CD14-positive monocyte (primary cell): ENCODE data around the gene RAB27A. TPM values are rescaled to one million over a fixed set of nuclear protein-coding genes. Genes with fewer than 3 reads are reported as not detected.

Experiments used
- DNase-seq, 3 donors: peaks; one replicate each; pipeline ENCODE4 v3.0.0-alpha.2; 2011 to 2022
- H2AFZ ChIP-seq: 2 replicates; pipeline ENCODE4 v1.6.0; 2012; ENCODE audit warnings: mild to moderate bottlenecking, low read depth, low read length, inconsistent platforms; ENCODE audit not compliant: insufficient read depth, poor library complexity, severe bottlenecking
- H3K27ac ChIP-seq, 2 donors: 1 replicate in 1 of 2; 2 replicates in 1 of 2; pipeline ENCODE4 v1.5.1; 2012 to 2013; ENCODE audit warnings: low read length in 2 of 2, control low read depth in 1 of 2, inconsistent platforms in 1 of 2, low read depth in 1 of 2, mild to moderate bottlenecking in 1 of 2
- H3K27me3 ChIP-seq, 2 donors: one replicate each; pipeline versions ENCODE4 v1.6.0 to v1.6.1; 2011 to 2013; ENCODE audit warnings: low read length in 2 of 2; ENCODE audit not compliant: control insufficient read depth in 2 of 2, insufficient read depth in 2 of 2
- H3K36me3 ChIP-seq, 2 donors: replicated peaks in 1 of 2; 1 replicate in 1 of 2; 2 replicates in 1 of 2; pipeline versions ENCODE4 v1.5.1 to v1.6.1; 2012 to 2013; ENCODE audit warnings: low read length in 2 of 2, control low read depth in 1 of 2, inconsistent platforms in 1 of 2, mild to moderate bottlenecking in 1 of 2; ENCODE audit not compliant: insufficient read depth in 2 of 2, control insufficient read depth in 1 of 2
- H3K4me1 ChIP-seq, 2 donors: 1 replicate in 1 of 2; 2 replicates in 1 of 2; pipeline versions ENCODE4 v1.5.1 to v1.6.1; 2012 to 2013; ENCODE audit warnings: low read length in 2 of 2, control low read depth in 1 of 2, inconsistent platforms in 1 of 2, mild to moderate bottlenecking in 1 of 2, moderate library complexity in 1 of 2; ENCODE audit not compliant: insufficient read depth in 2 of 2, control insufficient read depth in 1 of 2
- H3K4me2 ChIP-seq: replicated peaks from 2 replicates; pipeline ENCODE3; 2012; ENCODE audit warnings: low read length, moderate library complexity, mild to moderate bottlenecking; ENCODE audit not compliant: poor library complexity, severe bottlenecking; ENCODE audit errors: extremely low read depth
- H3K4me3 ChIP-seq, 3 experiments: fragments of 200-600 bp in 1 of 3; sonication (generic) in 1 of 3; replicated peaks in 1 of 3; 1 replicate in 2 of 3; 2 replicates in 1 of 3; pipeline ENCODE4 v1.5.1; 2011 to 2013; ENCODE audit warnings: low read length in 3 of 3, mild to moderate bottlenecking in 3 of 3, control low read depth in 2 of 3, low read depth in 2 of 3, inconsistent platforms in 1 of 3, moderate library complexity in 1 of 3
- H3K79me2 ChIP-seq: 2 replicates; pipeline ENCODE4 v1.6.0; 2012; ENCODE audit warnings: mild to moderate bottlenecking, control low read depth, inconsistent platforms, low read length, moderate library complexity; ENCODE audit not compliant: insufficient read depth
- H3K9ac ChIP-seq: 2 replicates; pipeline ENCODE4 v1.6.0; 2017; ENCODE audit warnings: low read length, mild to moderate bottlenecking; ENCODE audit not compliant: insufficient read depth, poor library complexity, severe bottlenecking
- H3K9me3 ChIP-seq, 2 donors: replicated peaks in 1 of 2; 1 replicate in 1 of 2; 2 replicates in 1 of 2; pipeline versions ENCODE4 v1.5.1 to v1.6.1; 2012 to 2013; ENCODE audit warnings: low read length in 2 of 2, control low read depth in 1 of 2; ENCODE audit not compliant: control insufficient read depth in 1 of 2, insufficient read depth in 1 of 2
- H4K20me1 ChIP-seq: 2 replicates; pipeline ENCODE4 v1.6.0; 2012; ENCODE audit warnings: mild to moderate bottlenecking, low read length, control low read depth, moderate library complexity; ENCODE audit not compliant: insufficient read depth
- H3K27ac Mint-ChIP-seq, 7 donors: one replicate each; pipeline ENCODE4 v1.8.0; 2020; ENCODE audit warnings: mild to moderate bottlenecking in 7 of 7, mixed read lengths in 7 of 7, moderate library complexity in 6 of 7, inconsistent platforms in 2 of 7
- H3K27me3 Mint-ChIP-seq, 3 donors: one replicate each; pipeline ENCODE4 v1.8.0; 2021 to 2022; ENCODE audit warnings: low read depth in 3 of 3, mild to moderate bottlenecking in 3 of 3, mixed read lengths in 3 of 3, moderate library complexity in 3 of 3, inconsistent platforms in 1 of 3
- H3K36me3 Mint-ChIP-seq, 2 donors: one replicate each; pipeline ENCODE4 v1.8.0; 2020; ENCODE audit warnings: mixed read lengths in 2 of 2, inconsistent platforms in 1 of 2, mild to moderate bottlenecking in 1 of 2
- H3K4me1 Mint-ChIP-seq: one replicate; pipeline ENCODE4 v1.8.0; 2020; ENCODE audit warnings: mild to moderate bottlenecking, mixed read lengths
- H3K4me3 Mint-ChIP-seq, 2 donors: one replicate each; pipeline ENCODE4 v1.8.0; 2020; ENCODE audit warnings: mild to moderate bottlenecking in 2 of 2, mixed read lengths in 2 of 2, moderate library complexity in 1 of 2
- H3K9me3 Mint-ChIP-seq, 7 donors: one replicate each; pipeline ENCODE4 v1.8.0; 2020 to 2022; ENCODE audit warnings: mixed read lengths in 7 of 7, mild to moderate bottlenecking in 6 of 7, moderate library complexity in 6 of 7, inconsistent platforms in 2 of 7
- WGBS: methylation state at CpG from one replicate; pipeline ENCODE4 v1.1.5; 2013; ENCODE audit warnings: missing lambda C conversion rate; ENCODE audit not compliant: insufficient coverage; 5-methylcytosine and 5-hydroxymethylcytosine counted together
- intact Hi-C, 2 donors: fragments of 100-400 bp; cut with micrococcal nuclease; formaldehyde crosslinking; loops; one replicate each; pipeline versions ENCODE4 v1.15.0 to v1.15.1; 2023
- polyA plus RNA-seq, 3 donors: library from polyadenylated mRNA; depleted of rRNA in 1 of 3; unstranded in 2 of 3; stranded (reverse) in 1 of 3; fragments of 300-500 nt in 2 of 3; fragments of >200 nt in 1 of 3; fragmentation: Illumina TruSeq in 2 of 3; gene quantifications; 1 replicate in 2 of 3; 2 replicates in 1 of 3; pipeline ENCODE4 v1.2.3, GENCODE V29; 2012 to 2021
- TF ChIP-seq, protein P1 (sequence below): fragments of 200-600 bp; IDR thresholded peaks from one replicate; pipeline ENCODE4 v1.8.0; 2022; ENCODE audit warnings: antibody characterized with exemption, mild to moderate bottlenecking

The RAB27A gene
- polyA plus RNA-seq, 3 donors = 70.1 to 159 (median 135) TPM

DNA sequence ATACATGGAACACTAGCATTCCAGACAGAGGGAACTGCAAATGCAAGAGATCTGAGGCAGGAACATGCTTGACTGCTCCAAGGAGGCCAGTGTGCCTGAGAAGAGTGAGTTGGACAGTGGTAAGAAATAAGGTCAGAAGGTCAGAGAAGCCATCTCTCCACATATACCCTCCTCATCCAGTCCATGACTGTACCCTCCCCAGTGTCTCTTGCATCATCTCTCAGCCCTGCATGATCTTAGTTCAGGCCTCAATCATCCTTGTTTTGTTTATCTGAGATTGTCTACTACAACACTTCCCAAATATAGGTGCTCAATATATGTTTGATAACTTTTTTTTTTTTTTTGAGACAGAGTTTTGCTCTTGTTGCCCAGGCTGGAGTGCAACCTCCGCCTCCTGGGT, 87.4 kb downstream of the RAB27A start:
- Mint-ChIP-seq H3K27ac (peak overlapping the region in 1 of 7 donors; percentile 42), H3K4me1 (peaks cover 2% of the 10 kb centered on the region), H3K9me3 (peaks cover 6 to 15% (median 10%) of the 10 kb centered on the region in 7 donors)

DNA sequence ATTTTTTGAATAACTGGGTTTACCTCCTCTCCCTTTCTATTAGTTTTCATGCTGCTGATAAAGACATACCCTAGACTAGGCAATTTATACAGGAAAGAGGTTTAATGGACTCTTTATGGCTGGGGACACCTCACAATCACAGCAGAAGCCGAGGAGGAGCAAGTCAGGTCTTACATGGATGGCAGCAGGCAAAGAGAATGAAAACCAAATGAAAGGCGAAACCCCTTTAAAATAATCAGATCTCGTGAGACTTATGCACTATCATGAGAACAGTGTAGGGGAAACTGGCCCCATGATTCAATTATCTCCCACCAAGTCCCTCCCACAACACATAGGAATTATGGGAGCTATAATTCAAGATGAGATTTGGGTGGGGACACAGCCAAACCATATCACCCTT, 90.9 kb downstream of the RAB27A start:
- H3K4me3 ChIP-seq = no peak overlapping the region
- no peak overlapping the region for H3K27ac Mint-ChIP-seq
- no peaks in the 10 kb centered on the region for H3K27me3 ChIP-seq
- intact Hi-C loops = loop anchor here in 1 of 2 donors (5.0 kb wide), 2 partner anchors 94 to 209 kb away; partner anchors contain the start of genes CCPG1 and PIERCE2
- no peak overlapping the region for H3K9ac ChIP-seq
- H3K4me1 Mint-ChIP-seq = peaks cover 2% of the 10 kb centered on the region
- peaks cover 6 to 15% (median 10%) of the 10 kb centered on the region in 7 donors for H3K9me3 Mint-ChIP-seq
- no peak overlapping the region for H3K4me2 ChIP-seq
- peaks cover 33% of the 10 kb centered on the region for H4K20me1 ChIP-seq
- H3K79me2 ChIP-seq = peaks cover 34% of the 10 kb centered on the region
- peaks cover 27 to 34% of the 10 kb centered on the region in 2 donors for H3K4me1 ChIP-seq
- H3K27ac ChIP-seq = no peak overlapping the region
- peaks cover 0 to 3% (median 1%) of the 10 kb centered on the region in 3 donors for H3K27me3 Mint-ChIP-seq
- H2AFZ ChIP-seq = no peak overlapping the region
- peaks cover 18 to 40% of the 10 kb centered on the region in 2 donors for H3K36me3 Mint-ChIP-seq
- TF ChIP-seq, protein P1, sequence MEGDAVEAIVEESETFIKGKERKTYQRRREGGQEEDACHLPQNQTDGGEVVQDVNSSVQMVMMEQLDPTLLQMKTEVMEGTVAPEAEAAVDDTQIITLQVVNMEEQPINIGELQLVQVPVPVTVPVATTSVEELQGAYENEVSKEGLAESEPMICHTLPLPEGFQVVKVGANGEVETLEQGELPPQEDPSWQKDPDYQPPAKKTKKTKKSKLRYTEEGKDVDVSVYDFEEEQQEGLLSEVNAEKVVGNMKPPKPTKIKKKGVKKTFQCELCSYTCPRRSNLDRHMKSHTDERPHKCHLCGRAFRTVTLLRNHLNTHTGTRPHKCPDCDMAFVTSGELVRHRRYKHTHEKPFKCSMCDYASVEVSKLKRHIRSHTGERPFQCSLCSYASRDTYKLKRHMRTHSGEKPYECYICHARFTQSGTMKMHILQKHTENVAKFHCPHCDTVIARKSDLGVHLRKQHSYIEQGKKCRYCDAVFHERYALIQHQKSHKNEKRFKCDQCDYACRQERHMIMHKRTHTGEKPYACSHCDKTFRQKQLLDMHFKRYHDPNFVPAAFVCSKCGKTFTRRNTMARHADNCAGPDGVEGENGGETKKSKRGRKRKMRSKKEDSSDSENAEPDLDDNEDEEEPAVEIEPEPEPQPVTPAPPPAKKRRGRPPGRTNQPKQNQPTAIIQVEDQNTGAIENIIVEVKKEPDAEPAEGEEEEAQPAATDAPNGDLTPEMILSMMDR = no peak
- H3K9me3 ChIP-seq = no peaks in the 10 kb centered on the region
- WGBS = no CpG with 5 or more reads among the region's 3 CpGs
- peaks cover 0 to 20% of the 10 kb centered on the region in 2 donors for H3K36me3 ChIP-seq
- no peak overlapping the region for H3K4me3 Mint-ChIP-seq
- no peak for DNase-seq

More for the DNA sequence above, 87.4 kb downstream of the RAB27A start:
- H3K79me2 ChIP-seq = peaks cover 8% of the 10 kb centered on the region
- no peaks in the 10 kb centered on the region for H3K27me3 ChIP-seq
- DNase-seq = no peak
- TF ChIP-seq, protein P1 = no peak
- peaks cover 33% of the 10 kb centered on the region for H4K20me1 ChIP-seq
- no peak overlapping the region for H2AFZ ChIP-seq
- intact Hi-C loops = no loop called here
- no CpG with 5 or more reads among the region's 1 CpG for WGBS
- no peaks in the 10 kb centered on the region for H3K9me3 ChIP-seq
- peaks cover 0 to 1% (median 0%) of the 10 kb centered on the region in 3 donors for H3K27me3 Mint-ChIP-seq
- no peak overlapping the region for H3K4me3 ChIP-seq
- H3K27ac ChIP-seq = no peak overlapping the region
- no peak overlapping the region for H3K4me2 ChIP-seq
- H3K36me3 Mint-ChIP-seq = peaks cover 35 to 66% of the 10 kb centered on the region in 2 donors
- no peak overlapping the region for H3K9ac ChIP-seq
- peaks cover 25 to 54% of the 10 kb centered on the region in 2 donors for H3K36me3 ChIP-seq
- peaks cover 9% of the 10 kb centered on the region in 2 donors for H3K4me1 ChIP-seq
- H3K4me3 Mint-ChIP-seq = no peak overlapping the region
